Tibial nerve (tissue), 4 donors: ENCODE data around the gene RGS8. TPM values are rescaled to one million over a fixed set of nuclear protein-coding genes. Genes with fewer than 3 reads are reported as not detected.

Experiments used
- DNase-seq, 2 donors: peaks; one replicate each; pipeline ENCODE4 v3.0.0-alpha.2; 2019; ENCODE audit warnings: low spot score in 2 of 2
- H3K27ac ChIP-seq, 4 donors: fragments of 200-600 bp; sonication (generic) in 3 of 4; one replicate each; pipeline ENCODE4 v1.5.1; 2017 to 2019; ENCODE audit warnings: mild to moderate bottlenecking in 1 of 4
- H3K27me3 ChIP-seq, 2 donors: fragments of 200-600 bp; sonication (generic) in 1 of 2; one replicate each; pipeline versions ENCODE4 v1.5.1 to v1.6.0; 2017 to 2019
- H3K36me3 ChIP-seq, 3 donors: fragments of 200-600 bp; sonication (generic); one replicate each; pipeline ENCODE4 v1.5.1; 2018 to 2019
- H3K4me1 ChIP-seq, 4 donors: fragments of 200-600 bp; sonication (generic) in 3 of 4; one replicate each; pipeline ENCODE4 v1.5.1; 2017 to 2019
- H3K4me3 ChIP-seq, 4 donors: fragments of 200-600 bp; sonication (generic) in 3 of 4; one replicate each; pipeline ENCODE4 v1.5.1; 2017 to 2019; ENCODE audit warnings: mild to moderate bottlenecking in 1 of 4, moderate library complexity in 1 of 4
- H3K9me3 ChIP-seq, 4 donors: fragments of 200-600 bp; sonication (generic) in 3 of 4; one replicate each; pipeline ENCODE4 v1.5.1; 2017 to 2019
- CTCF ChIP-seq, 5 experiments: fragments of 200-600 bp in 3 of 5; fragments of 450-650 bp in 2 of 5; sonication (generic) in 3 of 5; IDR thresholded peaks; one replicate each; pipeline ENCODE4 v1.5.1; 2016 to 2019; ENCODE audit warnings: antibody characterized with exemption in 5 of 5, mild to moderate bottlenecking in 3 of 5, moderate library complexity in 2 of 5
- EP300 ChIP-seq, 2 donors: sonication (generic); formaldehyde crosslinking; IDR thresholded peaks; one replicate each; pipeline ENCODE4 v1.6.1; 2017; ENCODE audit warnings: antibody characterized with exemption in 2 of 2, mild to moderate bottlenecking in 1 of 2
- POLR2A ChIP-seq, 2 donors: fragments of 450-650 bp; IDR thresholded peaks; one replicate each; pipeline ENCODE4 v1.6.1; 2017; ENCODE audit warnings: antibody characterized with exemption in 2 of 2, mild to moderate bottlenecking in 2 of 2, moderate library complexity in 2 of 2
- WGBS, 2 donors: methylation state at CpG; one replicate each; pipeline ENCODE4 v1.1.5; 2018; 5-methylcytosine and 5-hydroxymethylcytosine counted together
- total RNA-seq, 4 donors: library from RNA; depleted of rRNA; stranded (reverse); fragments of >200 nt; gene quantifications; one replicate each; pipeline ENCODE4 v1.1.0, GENCODE V29; 2016

Gene RGS8
- total RNA-seq, 4 donors from 2014 or later = not detected

- WGBS, 2 donors = 67 to 73% methylated on average over 2 of the region's 2 CpGs
- Histone ChIP-seq H3K4me3 (no peak overlapping the region), H3K9me3 (no peaks in the 10 kb centered on the region), H3K4me1 (peaks cover 0 to 5% (median 0%) of the 10 kb centered on the region in 4 donors), H3K27me3 (peaks cover 0 to 6% of the 10 kb centered on the region in 2 donors), H3K36me3 (no peaks in the 10 kb centered on the region), H3K27ac (no peak overlapping the region)
- DNase-seq = no peak
- no peak for TF ChIP-seq POLR2A (IDR thresholded peaks at IDR 0.05)
- no peak for TF ChIP-seq EP300 (IDR thresholded peaks at IDR 0.05)
- no peak for TF ChIP-seq CTCF (IDR thresholded peaks at IDR 0.05)
Measured at GRCh38 chr1:182682898-182683501, 1.4 kb downstream of the RGS8 start.

- TF ChIP-seq CTCF (IDR thresholded peaks at IDR 0.05) (no peak), POLR2A (IDR thresholded peaks at IDR 0.05) (no peak), EP300 (IDR thresholded peaks at IDR 0.05) (no peak)
- peaks cover 0 to 5% (median 0%) of the 10 kb centered on the region in 4 donors for H3K4me1 ChIP-seq
- H3K4me3 ChIP-seq = no peak overlapping the region
- WGBS, 2 donors = 46 to 48% methylated on average over 1 of the region's 1 CpG
- peaks cover 0 to 6% of the 10 kb centered on the region in 2 donors for H3K27me3 ChIP-seq
- DNase-seq = no peak
- no peak overlapping the region for H3K27ac ChIP-seq
- no peaks in the 10 kb centered on the region for H3K36me3 ChIP-seq
- H3K9me3 ChIP-seq = no peaks in the 10 kb centered on the region
Measured at GRCh38 chr1:182682406-182682805, 2.0 kb downstream of the RGS8 start.

GRCh38 chr1:182681568-182681912 lies 2.8 kb downstream of the RGS8 start:
- TF ChIP-seq CTCF (IDR thresholded peaks at IDR 0.05) (no peak), EP300 (IDR thresholded peaks at IDR 0.05) (no peak), POLR2A (IDR thresholded peaks at IDR 0.05) (no peak)
- Histone ChIP-seq H3K4me3 (no peak overlapping the region), H3K27ac (no peak overlapping the region), H3K9me3 (no peaks in the 10 kb centered on the region), H3K27me3 (peaks cover 0 to 6% of the 10 kb centered on the region in 2 donors), H3K36me3 (no peaks in the 10 kb centered on the region), H3K4me1 (peaks cover 0 to 13% (median 0%) of the 10 kb centered on the region in 4 donors)
- no peak for DNase-seq
- 56 to 62% methylated on average over 8 of the region's 8 CpGs for WGBS, 2 donors

- 76 to 79% methylated on average over 4 of the region's 4 CpGs for WGBS, 2 donors
- peaks cover 0 to 6% of the 10 kb centered on the region in 2 donors for H3K27me3 ChIP-seq
- no peak overlapping the region for H3K27ac ChIP-seq
- H3K36me3 ChIP-seq = no peaks in the 10 kb centered on the region
- no peaks in the 10 kb centered on the region for H3K9me3 ChIP-seq
- TF ChIP-seq EP300 (IDR thresholded peaks at IDR 0.05) (no peak), POLR2A (IDR thresholded peaks at IDR 0.05) (no peak), CTCF (IDR thresholded peaks at IDR 0.05) (no peak)
- peaks cover 0 to 18% (median 0%) of the 10 kb centered on the region in 4 donors for H3K4me1 ChIP-seq
- DNase-seq = no peak
- H3K4me3 ChIP-seq = no peak overlapping the region
Measured at GRCh38 chr1:182680901-182681567, 3.4 kb downstream of the RGS8 start.

GRCh38 chr1:182680408-182680807 lies 4.0 kb downstream of the RGS8 start:
- H3K27me3 ChIP-seq = peaks cover 0 to 6% of the 10 kb centered on the region in 2 donors
- no peak for TF ChIP-seq CTCF (IDR thresholded peaks at IDR 0.05)
- TF ChIP-seq POLR2A (IDR thresholded peaks at IDR 0.05) = no peak
- TF ChIP-seq EP300 (IDR thresholded peaks at IDR 0.05) = no peak
- H3K4me3 ChIP-seq = no peak overlapping the region
- no peak overlapping the region for H3K27ac ChIP-seq
- 91 to 93% methylated on average over 4 of the region's 4 CpGs for WGBS, 2 donors
- peaks cover 0 to 25% (median 0%) of the 10 kb centered on the region in 4 donors for H3K4me1 ChIP-seq
- no peaks in the 10 kb centered on the region for H3K36me3 ChIP-seq
- DNase-seq = no peak
- H3K9me3 ChIP-seq = no peaks in the 10 kb centered on the region
